Esophagus (tissue), 2 donors: ENCODE results near the gene PTK7. TPM values are rescaled to one million over a fixed set of nuclear protein-coding genes. Genes with fewer than 3 reads are reported as not detected.

ENCODE experiments used
- H3K27ac ChIP-seq, 2 donors: one replicate each; pipeline ENCODE4 v1.5.1; 2013; ENCODE audit warnings: low read depth in 2 of 2, mild to moderate bottlenecking in 2 of 2, inconsistent platforms in 1 of 2, low read length in 1 of 2, moderate library complexity in 1 of 2
- H3K27me3 ChIP-seq, 2 donors: one replicate each; pipeline ENCODE4 v1.6.1; 2013; ENCODE audit warnings: low read length in 2 of 2, control low read depth in 1 of 2, mild to moderate bottlenecking in 1 of 2; ENCODE audit not compliant: insufficient read depth in 2 of 2, control insufficient read depth in 1 of 2
- H3K36me3 ChIP-seq, 2 donors: one replicate each; pipeline ENCODE4 v1.6.1; 2013; ENCODE audit warnings: low read length in 1 of 2; ENCODE audit not compliant: control insufficient read depth in 2 of 2, insufficient read depth in 2 of 2
- H3K4me1 ChIP-seq, 2 donors: one replicate each; pipeline ENCODE4 v1.6.1; 2013; ENCODE audit warnings: low read length in 1 of 2; ENCODE audit not compliant: control insufficient read depth in 2 of 2, insufficient read depth in 2 of 2
- H3K4me3 ChIP-seq, 2 donors: one replicate each; pipeline ENCODE4 v1.5.1; 2013; ENCODE audit warnings: low read length in 2 of 2, mild to moderate bottlenecking in 2 of 2, low read depth in 1 of 2, moderate library complexity in 1 of 2
- H3K9me3 ChIP-seq, 2 donors: one replicate each; pipeline ENCODE4 v1.6.1; 2013; ENCODE audit warnings: mild to moderate bottlenecking in 2 of 2, low read depth in 1 of 2, low read length in 1 of 2, moderate library complexity in 1 of 2; ENCODE audit not compliant: control insufficient read depth in 2 of 2, insufficient read depth in 1 of 2
- WGBS, 2 donors: extraction: QIAGEN DNeasy Blood & Tissue Kit; methylation state at CpG; one replicate each; pipeline ENCODE4 v1.1.7; 2013; 5-methylcytosine and 5-hydroxymethylcytosine counted together
- polyA plus RNA-seq, 2 donors: library from polyadenylated mRNA; stranded (reverse); fragments of 200-250 nt; gene quantifications; one replicate each; pipeline ENCODE4 v1.2.3, GENCODE V29; 2013
- donor health status: healthy with polysubstance abuse.
- donor health status: Bipolar disorder and iron deficiency.

PTK7 gene
- polyA plus RNA-seq, 2 donors, result 25.8 to 39.7 TPM

- Histone ChIP-seq H3K4me3 (no peak overlapping the region), H3K9me3 (no peaks in the 10 kb centered on the region), H3K27me3 (no peaks in the 10 kb centered on the region), H3K4me1 (no peaks in the 10 kb centered on the region), H3K36me3 (no peaks in the 10 kb centered on the region), H3K27ac (peak overlapping the region in 1 of 2 donors; percentile 35)
- WGBS, 2 donors, result 63 to 66% methylated on average over 25 of the region's 25 CpGs
These were observed 47.6 kb downstream of the PTK7 start for GRCh38 chr6:43123461-43124314.

- Histone ChIP-seq H3K36me3 (no peaks in the 10 kb centered on the region), H3K4me1 (peaks cover 0 to 2% of the 10 kb centered on the region in 2 donors), H3K4me3 (no peak overlapping the region), H3K9me3 (no peaks in the 10 kb centered on the region), H3K27ac (no peak overlapping the region), H3K27me3 (no peaks in the 10 kb centered on the region)
- WGBS, 2 donors, result 76 to 79% methylated on average over 6 of the region's 6 CpGs
These were observed 48.4 kb downstream of the PTK7 start for GRCh38 chr6:43124481-43124880.

- 67 to 71% methylated on average over 6 of the region's 6 CpGs for WGBS, 2 donors
- no peaks in the 10 kb centered on the region for H3K36me3 ChIP-seq
- no peaks in the 10 kb centered on the region for H3K27me3 ChIP-seq
- peak overlapping the region in 1 of 2 donors; percentile 24 for H3K27ac ChIP-seq
- H3K9me3 ChIP-seq, result no peaks in the 10 kb centered on the region
- no peak overlapping the region for H3K4me3 ChIP-seq
- peaks cover 0 to 5% of the 10 kb centered on the region in 2 donors for H3K4me1 ChIP-seq
These were observed 49.0 kb downstream of the PTK7 start for GRCh38 chr6:43125119-43125518.

- H3K27me3 ChIP-seq, result no peaks in the 10 kb centered on the region
- no peaks in the 10 kb centered on the region for H3K9me3 ChIP-seq
- WGBS, 2 donors, result 82 to 84% methylated on average over 1 of the region's 1 CpG
- no peak overlapping the region for H3K4me3 ChIP-seq
- H3K27ac ChIP-seq, result no peak overlapping the region
- H3K36me3 ChIP-seq, result no peaks in the 10 kb centered on the region
- H3K4me1 ChIP-seq, result peaks cover 0 to 6% of the 10 kb centered on the region in 2 donors
These were observed 49.4 kb downstream of the PTK7 start for GRCh38 chr6:43125555-43125954.

- Histone ChIP-seq H3K36me3 (no peaks in the 10 kb centered on the region), H3K9me3 (no peaks in the 10 kb centered on the region), H3K4me1 (peaks cover 0 to 6% of the 10 kb centered on the region in 2 donors), H3K27ac (peak overlapping the region in 1 of 2 donors; percentile 9), H3K27me3 (no peaks in the 10 kb centered on the region), H3K4me3 (no peak overlapping the region)
- WGBS, 2 donors, result 72 to 86% methylated on average over 12 of the region's 12 CpGs
These were observed 51.1 kb downstream of the PTK7 start for GRCh38 chr6:43127180-43127579.

- Histone ChIP-seq H3K9me3 (no peaks in the 10 kb centered on the region), H3K4me1 (peaks cover 0 to 6% of the 10 kb centered on the region in 2 donors), H3K27ac (no peak overlapping the region), H3K36me3 (peaks cover 0 to 4% of the 10 kb centered on the region in 2 donors), H3K4me3 (no peak overlapping the region), H3K27me3 (no peaks in the 10 kb centered on the region)
- 55% methylated on average over 11 of the region's 11 CpGs for WGBS, 2 donors
These were observed 51.8 kb downstream of the PTK7 start for GRCh38 chr6:43127877-43128276.

GRCh38 chr6:43128926-43129325 is 52.8 kb downstream of the PTK7 start:
- 77 to 84% methylated on average over 16 of the region's 16 CpGs for whole genome bisulfite sequencing, 2 donors
- no peaks in the 10 kb centered on the region for H3K27me3 ChIP-seq
- no peaks in the 10 kb centered on the region for H3K9me3 ChIP-seq
- no peak overlapping the region for H3K4me3 ChIP-seq
- H3K36me3 ChIP-seq, result peaks cover 0 to 4% of the 10 kb centered on the region in 2 donors
- no peak overlapping the region for H3K27ac ChIP-seq
- H3K4me1 ChIP-seq, result peaks cover 0 to 6% of the 10 kb centered on the region in 2 donors

DNA sequence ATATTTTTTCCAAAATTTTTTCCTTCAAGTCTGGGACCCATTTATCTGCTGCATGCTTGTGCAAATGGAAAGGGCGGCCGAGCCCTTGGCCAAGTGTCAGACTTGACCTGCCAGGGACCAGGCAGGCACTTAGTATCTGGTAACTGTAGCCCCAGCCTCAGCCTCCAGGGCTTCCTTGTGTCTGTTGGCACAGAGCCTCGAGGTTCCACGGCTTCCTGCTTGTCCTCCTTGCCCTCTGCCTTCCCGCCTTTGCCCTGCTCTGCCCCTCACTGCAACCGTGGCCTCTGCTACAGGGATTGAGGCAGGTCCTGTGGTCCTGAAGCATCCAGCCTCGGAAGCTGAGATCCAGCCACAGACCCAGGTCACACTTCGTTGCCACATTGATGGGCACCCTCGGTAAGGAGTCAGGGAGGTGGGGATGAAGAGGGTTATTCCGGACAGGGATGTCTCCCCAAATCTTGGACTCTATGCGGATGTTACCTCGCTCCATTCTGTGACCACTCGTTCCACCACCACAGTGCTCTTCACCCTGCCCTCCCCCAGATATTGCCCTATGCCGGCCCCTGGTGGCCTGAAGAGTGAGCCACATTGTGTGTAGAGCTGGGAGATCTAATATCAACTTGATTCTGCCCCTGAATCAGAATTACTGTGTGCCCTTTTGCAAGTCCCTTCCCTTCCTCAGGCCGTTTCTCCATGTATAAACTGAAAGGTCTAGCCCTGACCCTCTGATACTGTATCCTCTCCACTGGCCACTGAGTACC is 53.5 kb downstream of the PTK7 start:
- H3K9me3 ChIP-seq, result no peaks in the 10 kb centered on the region
- WGBS, 2 donors, result 49 to 57% methylated on average over 15 of the region's 15 CpGs
- H3K27ac ChIP-seq, result peak overlapping the region in 1 of 2 donors; percentile 0
- H3K4me3 ChIP-seq, result no peak overlapping the region
- H3K27me3 ChIP-seq, result no peaks in the 10 kb centered on the region
- peaks cover 0 to 4% of the 10 kb centered on the region in 2 donors for H3K36me3 ChIP-seq
- H3K4me1 ChIP-seq, result peaks cover 0 to 6% of the 10 kb centered on the region in 2 donors

GRCh38 chr6:43130429-43130828 is 54.3 kb downstream of the PTK7 start:
- 92% methylated on average over 7 of the region's 7 CpGs for WGBS, 2 donors
- H3K4me3 ChIP-seq, result no peak overlapping the region
- H3K4me1 ChIP-seq, result peaks cover 0 to 6% of the 10 kb centered on the region in 2 donors
- no peaks in the 10 kb centered on the region for H3K9me3 ChIP-seq
- no peak overlapping the region for H3K27ac ChIP-seq
- H3K36me3 ChIP-seq, result peaks cover 0 to 4% of the 10 kb centered on the region in 2 donors
- no peaks in the 10 kb centered on the region for H3K27me3 ChIP-seq
